Fibroblast of lung (primary cell): Measurements from ENCODE around the gene ISYNA1. TPM values are rescaled to one million over a fixed set of nuclear protein-coding genes. Genes with fewer than 3 reads are reported as not detected.

Experiments
- DNase-seq, 2 donors: peaks; one replicate each; pipeline versions ENCODE4 v3.0.0 to v3.0.0-alpha.2; 2010; ENCODE audit warnings: low read depth in 2 of 2
- H2AFZ ChIP-seq: 2 replicates; pipeline ENCODE4 v1.5.1; 2012; ENCODE audit warnings: low read length, control low read depth, inconsistent platforms
- H3K27ac ChIP-seq: 2 replicates; pipeline ENCODE4 v1.5.1; 2011; ENCODE audit warnings: low read length, control low read depth; ENCODE audit not compliant: insufficient read depth
- H3K27me3 ChIP-seq: 2 replicates; pipeline ENCODE4 v1.5.1; 2011; ENCODE audit warnings: mild to moderate bottlenecking, low read length; ENCODE audit not compliant: control insufficient read depth, insufficient read depth
- H3K36me3 ChIP-seq: 2 replicates; pipeline ENCODE4 v1.5.1; 2011; ENCODE audit warnings: low read length; ENCODE audit not compliant: control insufficient read depth, insufficient read depth
- H3K4me1 ChIP-seq: 2 replicates; pipeline ENCODE4 v1.5.1; 2011; ENCODE audit warnings: low read length; ENCODE audit not compliant: control insufficient read depth, insufficient read depth; ENCODE audit errors: extremely low read depth
- H3K4me2 ChIP-seq: 2 replicates; pipeline ENCODE4 v1.5.1; 2011; ENCODE audit warnings: low read length, control low read depth; ENCODE audit not compliant: insufficient read depth; ENCODE audit errors: extremely low read depth
- H3K4me3 ChIP-seq, 4 experiments: fragments of 200-600 bp in 1 of 4; sonication (generic) in 1 of 4; replicated peaks in 1 of 4; 2 replicates each; pipeline ENCODE4 v1.5.1; 2011 to 2016; ENCODE audit warnings: low read length in 4 of 4, low read depth in 3 of 4, mild to moderate bottlenecking in 3 of 4, control low read depth in 2 of 4, inconsistent platforms in 1 of 4, mixed read lengths in 1 of 4; ENCODE audit not compliant: insufficient read depth in 1 of 4; ENCODE audit errors: control extremely low read depth in 1 of 4
- H3K79me2 ChIP-seq: 2 replicates; pipeline ENCODE4 v1.5.1; 2012; ENCODE audit warnings: mild to moderate bottlenecking, low read length, inconsistent platforms; ENCODE audit not compliant: control insufficient read depth, insufficient read depth
- H3K9ac ChIP-seq: 2 replicates; pipeline ENCODE4 v1.5.1; 2011; ENCODE audit warnings: mild to moderate bottlenecking, low read length, control low read depth; ENCODE audit not compliant: insufficient read depth
- H3K9me3 ChIP-seq: 2 replicates; pipeline ENCODE4 v1.5.1; 2012; ENCODE audit warnings: low read depth, low read length; ENCODE audit not compliant: control insufficient read depth, insufficient read depth
- H4K20me1 ChIP-seq: 2 replicates; pipeline ENCODE4 v1.5.1; 2011; ENCODE audit warnings: low read length; ENCODE audit not compliant: control insufficient read depth, insufficient read depth; ENCODE audit errors: extremely low read depth
- EZH2 ChIP-seq: IDR thresholded peaks from 2 replicates; pipeline ENCODE4 v1.5.1; 2012; ENCODE audit warnings: low read length, control low read depth, mild to moderate bottlenecking; ENCODE audit errors: missing control alignments
- polyA plus RNA-seq, 2 donors: library from polyadenylated mRNA; depleted of rRNA in 1 of 2; stranded (reverse) in 1 of 2; unstranded in 1 of 2; fragments of >200 nt; gene quantifications; 2 replicates each; pipeline ENCODE4 v1.2.1, GENCODE V29; 2011 to 2012; ENCODE audit warnings: missing spikeins in 1 of 2
- total RNA-seq: library from RNA; depleted of rRNA; stranded (reverse); fragments of >200 nt; gene quantifications from 2 replicates; pipeline ENCODE4 v1.2.1, GENCODE V29; 2014
- TF ChIP-seq, protein P1 (sequence below), 2 donors: IDR thresholded peaks in 1 of 2; conservative IDR thresholded peaks in 1 of 2; 1 replicate in 1 of 2; 2 replicates in 1 of 2; pipeline ENCODE4 v1.5.1; 2011 to 2012; ENCODE audit warnings: low read length in 2 of 2, control low read depth in 1 of 2, inconsistent platforms in 1 of 2, low read depth in 1 of 2, mild to moderate bottlenecking in 1 of 2

ISYNA1 gene
- total and polyA plus RNA-seq, 2 donors (not counting 1 experiment from before 2014, with no cell fraction given) = 10.3 to 25.6 TPM

DNA sequence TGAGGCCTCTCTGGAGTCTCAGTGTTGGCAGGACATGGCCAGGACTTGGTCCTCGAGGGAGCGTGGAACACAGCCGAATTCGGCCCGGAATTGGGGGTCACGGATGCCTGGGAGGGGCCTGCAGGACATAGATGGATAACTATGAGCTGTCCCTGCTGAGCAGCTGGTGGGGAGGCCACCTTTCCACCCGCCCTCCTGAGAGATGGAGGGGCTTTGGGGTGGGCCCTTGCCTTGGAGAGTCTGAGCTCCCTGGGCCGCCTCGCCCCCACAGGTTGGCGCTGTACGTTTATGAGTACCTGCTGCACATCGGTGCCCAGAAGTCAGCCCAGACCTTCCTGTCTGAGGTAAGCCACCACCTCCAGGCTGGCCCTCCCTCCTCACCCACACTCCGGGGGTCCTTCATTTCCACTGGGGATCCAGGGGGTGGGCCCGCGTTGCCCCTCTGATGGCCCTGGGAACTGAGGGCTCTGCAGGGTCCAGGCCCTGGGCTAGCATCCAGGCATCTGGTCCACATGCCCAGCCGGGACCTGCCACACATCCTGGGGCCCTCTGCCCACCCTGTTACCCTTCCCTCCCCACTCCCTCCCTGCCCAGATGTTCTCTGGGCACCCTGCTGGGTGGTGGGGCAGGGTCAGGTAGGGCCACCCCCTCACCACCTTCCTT is 10.7 kb downstream of the ISYNA1 start:
- Histone ChIP-seq H3K9ac (no peak overlapping the region), H3K4me1 (peaks cover 29% of the 10 kb centered on the region), H3K79me2 (peaks cover 49% of the 10 kb centered on the region), H3K27me3 (no peaks in the 10 kb centered on the region), H3K9me3 (no peaks in the 10 kb centered on the region), H3K4me2 (no peak overlapping the region), H3K27ac (no peak overlapping the region), H3K36me3 (peaks cover 10% of the 10 kb centered on the region), H4K20me1 (no peaks in the 10 kb centered on the region), H3K4me3 (no peak overlapping the region), H2AFZ (no peak overlapping the region)
- DNase-seq = no peak
- TF ChIP-seq EZH2 = no peak
- TF ChIP-seq, protein P1, sequence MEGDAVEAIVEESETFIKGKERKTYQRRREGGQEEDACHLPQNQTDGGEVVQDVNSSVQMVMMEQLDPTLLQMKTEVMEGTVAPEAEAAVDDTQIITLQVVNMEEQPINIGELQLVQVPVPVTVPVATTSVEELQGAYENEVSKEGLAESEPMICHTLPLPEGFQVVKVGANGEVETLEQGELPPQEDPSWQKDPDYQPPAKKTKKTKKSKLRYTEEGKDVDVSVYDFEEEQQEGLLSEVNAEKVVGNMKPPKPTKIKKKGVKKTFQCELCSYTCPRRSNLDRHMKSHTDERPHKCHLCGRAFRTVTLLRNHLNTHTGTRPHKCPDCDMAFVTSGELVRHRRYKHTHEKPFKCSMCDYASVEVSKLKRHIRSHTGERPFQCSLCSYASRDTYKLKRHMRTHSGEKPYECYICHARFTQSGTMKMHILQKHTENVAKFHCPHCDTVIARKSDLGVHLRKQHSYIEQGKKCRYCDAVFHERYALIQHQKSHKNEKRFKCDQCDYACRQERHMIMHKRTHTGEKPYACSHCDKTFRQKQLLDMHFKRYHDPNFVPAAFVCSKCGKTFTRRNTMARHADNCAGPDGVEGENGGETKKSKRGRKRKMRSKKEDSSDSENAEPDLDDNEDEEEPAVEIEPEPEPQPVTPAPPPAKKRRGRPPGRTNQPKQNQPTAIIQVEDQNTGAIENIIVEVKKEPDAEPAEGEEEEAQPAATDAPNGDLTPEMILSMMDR (conservative IDR thresholded peaks at IDR 0.05 in 1 of 2, IDR thresholded peaks at IDR 0.05 in 1 of 2; ENCODE audit: low read depth in 1 of 2, low read length in 2 of 2) = no peak

DNA sequence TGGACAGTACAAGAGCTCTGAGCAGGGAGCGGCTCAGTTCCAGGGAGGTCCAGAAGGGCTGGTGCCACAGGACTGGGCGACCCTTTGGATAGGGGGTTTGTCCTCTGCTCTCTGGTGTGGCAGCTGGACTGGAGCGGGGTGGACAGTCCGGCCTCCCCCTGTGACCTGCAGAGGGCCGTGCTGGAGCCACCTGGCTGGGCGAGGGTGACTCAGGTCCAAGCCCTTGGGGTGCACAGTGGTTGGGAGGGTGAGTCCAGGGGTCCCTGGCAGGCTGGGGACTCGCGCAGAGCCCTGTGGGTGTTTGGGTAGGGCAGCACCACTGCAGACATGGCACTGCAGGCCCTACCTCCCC is 11.5 kb downstream of the ISYNA1 start:
- Histone ChIP-seq H3K36me3 (peaks cover 8% of the 10 kb centered on the region), H3K79me2 (peaks cover 56% of the 10 kb centered on the region), H3K4me1 (peaks cover 32% of the 10 kb centered on the region), H3K4me2 (peak overlapping the region; percentile 61), H3K4me3 (no peak overlapping the region), H3K27me3 (no peaks in the 10 kb centered on the region), H3K27ac (peak overlapping the region; percentile 33), H2AFZ (no peak overlapping the region), H3K9ac (no peak overlapping the region), H4K20me1 (no peaks in the 10 kb centered on the region), H3K9me3 (no peaks in the 10 kb centered on the region)
- no peak for DNase-seq
- TF ChIP-seq EZH2 = no peak
- TF ChIP-seq, protein P1 (conservative IDR thresholded peaks at IDR 0.05 in 1 of 2, IDR thresholded peaks at IDR 0.05 in 1 of 2; ENCODE audit: low read depth in 1 of 2, low read length in 2 of 2) = no peak

DNA sequence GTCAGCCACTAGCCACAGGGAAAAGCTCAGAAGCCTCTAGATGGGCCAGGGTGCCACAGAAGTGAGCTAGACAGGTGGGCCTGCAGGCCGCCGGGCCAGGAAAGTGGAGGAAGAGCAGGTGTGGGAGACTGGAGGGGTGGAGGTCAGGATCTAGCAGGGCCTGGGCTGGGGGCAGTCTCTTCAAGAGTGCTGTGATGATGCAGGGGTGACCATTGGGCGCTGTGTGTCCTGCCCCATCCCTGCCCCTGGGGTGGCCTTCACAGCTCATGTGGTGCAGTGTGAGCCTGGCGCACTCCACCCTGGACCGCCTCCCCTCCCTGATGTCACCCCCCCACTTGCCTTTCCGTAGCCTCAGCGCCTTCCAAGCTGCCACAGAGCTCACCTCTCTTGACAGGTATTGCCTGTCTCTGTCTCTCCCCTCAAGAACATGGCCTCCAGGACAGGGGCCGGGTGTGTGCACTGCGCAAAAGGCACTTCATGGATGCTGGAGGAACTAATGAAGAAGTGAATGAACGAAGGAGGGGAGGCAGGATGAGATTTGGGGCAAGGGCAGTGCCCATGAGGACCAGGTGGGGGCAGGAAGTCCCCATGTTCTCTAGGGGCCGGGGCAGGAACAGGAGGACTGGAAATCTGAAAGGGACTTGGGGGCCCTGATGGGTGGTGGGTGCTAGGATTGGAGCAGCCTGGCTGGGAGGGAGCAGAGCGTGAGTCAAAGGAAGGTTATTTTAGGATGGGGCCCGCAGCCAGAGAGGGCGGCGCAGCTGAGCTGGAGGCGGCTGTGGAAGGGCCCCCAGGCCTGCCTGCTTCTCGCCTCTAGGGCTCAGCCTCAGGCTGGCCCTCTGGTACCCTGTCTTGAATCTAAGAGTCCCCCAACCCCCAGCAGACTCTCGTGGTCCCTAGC is 12.2 kb downstream of the ISYNA1 start:
- DNase-seq = peak; percentile 59 to 70
- peaks cover 35% of the 10 kb centered on the region for H3K4me1 ChIP-seq
- H3K4me3 ChIP-seq = no peak overlapping the region
- H3K9me3 ChIP-seq = no peaks in the 10 kb centered on the region
- H3K4me2 ChIP-seq = peak overlapping the region; percentile 67
- H2AFZ ChIP-seq = no peak overlapping the region
- TF ChIP-seq, protein P1 (conservative IDR thresholded peaks at IDR 0.05 in 1 of 2, IDR thresholded peaks at IDR 0.05 in 1 of 2; ENCODE audit: low read depth in 1 of 2, low read length in 2 of 2) = no peak
- no peak for TF ChIP-seq EZH2
- no peaks in the 10 kb centered on the region for H4K20me1 ChIP-seq
- H3K9ac ChIP-seq = peak overlapping the region; percentile 36
- H3K27me3 ChIP-seq = no peaks in the 10 kb centered on the region
- peaks cover 62% of the 10 kb centered on the region for H3K79me2 ChIP-seq
- peaks cover 8% of the 10 kb centered on the region for H3K36me3 ChIP-seq
- H3K27ac ChIP-seq = peak overlapping the region; percentile 33
